ENCODE measurements around the gene COL19A1. TPM values are rescaled to one million over a fixed set of nuclear protein-coding genes. Genes with fewer than 3 reads are reported as not detected.

COL19A1 gene
- polyA plus RNA-seq, 1 donor (not counting 4 experiments of a cell fraction or from before 2014, with no cell fraction given) = not detected

DNA sequence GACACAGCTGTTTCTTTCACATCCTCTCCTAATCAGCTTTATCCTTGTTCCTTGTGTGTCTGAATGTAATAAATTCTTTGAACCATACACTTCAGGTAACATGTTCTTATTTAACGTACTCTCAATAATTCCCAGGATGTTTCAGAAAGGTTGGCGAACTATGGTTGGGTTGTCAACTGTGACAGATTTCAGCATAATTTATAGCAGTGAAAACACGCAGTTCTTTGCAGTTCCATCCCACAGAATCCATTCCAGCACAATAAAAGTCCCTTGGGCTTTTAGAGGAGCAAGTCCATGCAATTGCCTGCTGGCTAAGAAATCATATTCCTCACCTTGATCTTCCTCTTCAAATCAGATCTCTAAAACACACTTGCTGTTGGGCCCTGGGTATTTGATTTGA is 317.2 kb downstream of the COL19A1 start:
- Histone ChIP-seq H3K27me3 (ENCODE audit: control insufficient read depth, extremely low read depth, insufficient read depth, low read length) (no peaks in the 10 kb centered on the region), H3K79me2 (ENCODE audit: control insufficient read depth, insufficient read depth, low read length) (no peaks in the 10 kb centered on the region), H2AFZ (ENCODE audit: control insufficient read depth, low read length) (no peak overlapping the region), H3K4me3 (ENCODE audit: control insufficient read depth in 2 of 3, extremely low read depth in 1 of 3, insufficient read depth in 2 of 3, low read depth in 1 of 3, low read length in 3 of 3) (no peak overlapping the region), H3K36me3 (ENCODE audit: control insufficient read depth in 2 of 2, extremely low read depth in 1 of 2, insufficient read depth in 2 of 2, low read length in 2 of 2) (no peaks in the 10 kb centered on the region), H3K4me2 (ENCODE audit: control insufficient read depth, extremely low read depth, insufficient read depth, low read depth, low read length) (no peak overlapping the region), H3K4me1 (ENCODE audit: control insufficient read depth, extremely low read depth, insufficient read depth, low read length) (no peaks in the 10 kb centered on the region), H3K9me1 (ENCODE audit: control insufficient read depth, extremely low read depth, insufficient read depth, low read length) (no peaks in the 10 kb centered on the region), H3K27ac (ENCODE audit: control insufficient read depth, insufficient read depth, low read length) (no peak overlapping the region), H4K20me1 (ENCODE audit: control insufficient read depth, extremely low read depth, insufficient read depth, low read length) (no peaks in the 10 kb centered on the region), H3K9me3 (ENCODE audit: control insufficient read depth, low read depth, low read length) (no peaks in the 10 kb centered on the region), H3K9ac (ENCODE audit: control insufficient read depth, extremely low read depth, insufficient read depth, low read length) (no peak overlapping the region)
- dilution Hi-C loops (cut with MboI; ENCODE audit: extremely low pct_ligation_motif_present, low sequenced_read_pairs) = no loop called here
- FAIRE-seq (no peak), DNase-seq (ENCODE audit: low read depth, low spot score) (no peak)
- TF ChIP-seq EZH2 (IDR thresholded peaks at IDR 0.05; ENCODE audit: low read length) = no peak
- TF ChIP-seq, protein P1, sequence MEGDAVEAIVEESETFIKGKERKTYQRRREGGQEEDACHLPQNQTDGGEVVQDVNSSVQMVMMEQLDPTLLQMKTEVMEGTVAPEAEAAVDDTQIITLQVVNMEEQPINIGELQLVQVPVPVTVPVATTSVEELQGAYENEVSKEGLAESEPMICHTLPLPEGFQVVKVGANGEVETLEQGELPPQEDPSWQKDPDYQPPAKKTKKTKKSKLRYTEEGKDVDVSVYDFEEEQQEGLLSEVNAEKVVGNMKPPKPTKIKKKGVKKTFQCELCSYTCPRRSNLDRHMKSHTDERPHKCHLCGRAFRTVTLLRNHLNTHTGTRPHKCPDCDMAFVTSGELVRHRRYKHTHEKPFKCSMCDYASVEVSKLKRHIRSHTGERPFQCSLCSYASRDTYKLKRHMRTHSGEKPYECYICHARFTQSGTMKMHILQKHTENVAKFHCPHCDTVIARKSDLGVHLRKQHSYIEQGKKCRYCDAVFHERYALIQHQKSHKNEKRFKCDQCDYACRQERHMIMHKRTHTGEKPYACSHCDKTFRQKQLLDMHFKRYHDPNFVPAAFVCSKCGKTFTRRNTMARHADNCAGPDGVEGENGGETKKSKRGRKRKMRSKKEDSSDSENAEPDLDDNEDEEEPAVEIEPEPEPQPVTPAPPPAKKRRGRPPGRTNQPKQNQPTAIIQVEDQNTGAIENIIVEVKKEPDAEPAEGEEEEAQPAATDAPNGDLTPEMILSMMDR (optimal IDR thresholded peaks at IDR 0.05 in 1 of 3, IDR thresholded peaks at IDR 0.05 in 1 of 3, conservative IDR thresholded peaks at IDR 0.05 in 1 of 3; ENCODE audit: extremely low read depth in 1 of 3, insufficient read depth in 2 of 3, low read length in 3 of 3) = no peak

DNA sequence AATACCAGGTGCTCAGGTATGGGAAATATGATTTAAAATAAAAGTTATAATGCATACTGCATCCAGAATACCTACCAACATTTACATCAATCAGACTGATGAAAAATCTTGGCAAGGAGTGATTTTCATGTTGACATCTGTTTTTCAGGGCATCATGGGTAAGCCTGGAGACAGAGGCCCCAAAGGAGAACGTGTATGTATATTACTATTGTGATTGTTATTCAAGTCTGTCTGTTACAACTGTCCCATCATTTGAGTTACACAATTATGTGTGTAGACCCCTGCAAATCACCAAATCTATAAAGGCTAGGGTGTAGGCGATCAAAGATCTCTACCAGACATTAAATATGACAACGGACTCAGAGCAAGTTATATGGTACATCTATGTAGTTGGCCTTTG is 318.4 kb downstream of the COL19A1 start:
- Histone ChIP-seq H3K9me1 (ENCODE audit: control insufficient read depth, extremely low read depth, insufficient read depth, low read length) (no peaks in the 10 kb centered on the region), H3K36me3 (ENCODE audit: control insufficient read depth in 2 of 2, extremely low read depth in 1 of 2, insufficient read depth in 2 of 2, low read length in 2 of 2) (no peaks in the 10 kb centered on the region), H3K9me3 (ENCODE audit: control insufficient read depth, low read depth, low read length) (no peaks in the 10 kb centered on the region), H3K27me3 (ENCODE audit: control insufficient read depth, extremely low read depth, insufficient read depth, low read length) (no peaks in the 10 kb centered on the region), H4K20me1 (ENCODE audit: control insufficient read depth, extremely low read depth, insufficient read depth, low read length) (no peaks in the 10 kb centered on the region), H3K79me2 (ENCODE audit: control insufficient read depth, insufficient read depth, low read length) (no peaks in the 10 kb centered on the region), H3K9ac (ENCODE audit: control insufficient read depth, extremely low read depth, insufficient read depth, low read length) (no peak overlapping the region), H3K27ac (ENCODE audit: control insufficient read depth, insufficient read depth, low read length) (no peak overlapping the region), H3K4me1 (ENCODE audit: control insufficient read depth, extremely low read depth, insufficient read depth, low read length) (no peaks in the 10 kb centered on the region), H3K4me3 (ENCODE audit: control insufficient read depth in 2 of 3, extremely low read depth in 1 of 3, insufficient read depth in 2 of 3, low read depth in 1 of 3, low read length in 3 of 3) (no peak overlapping the region), H3K4me2 (ENCODE audit: control insufficient read depth, extremely low read depth, insufficient read depth, low read depth, low read length) (no peak overlapping the region), H2AFZ (ENCODE audit: control insufficient read depth, low read length) (no peak overlapping the region)
- TF ChIP-seq, protein P1 (optimal IDR thresholded peaks at IDR 0.05 in 1 of 3, IDR thresholded peaks at IDR 0.05 in 1 of 3, conservative IDR thresholded peaks at IDR 0.05 in 1 of 3; ENCODE audit: extremely low read depth in 1 of 3, insufficient read depth in 2 of 3, low read length in 3 of 3) = no peak
- FAIRE-seq = no peak
- DNase-seq (ENCODE audit: low read depth, low spot score) = no peak
- dilution Hi-C loops (cut with MboI; ENCODE audit: extremely low pct_ligation_motif_present, low sequenced_read_pairs) = no loop called here

All from keratinocyte (primary cell).